NT2/D1 (cell line): ENCODE results near the gene KANSL3.

Experiments used
- YY1 ChIP-seq: IDR thresholded peaks from 2 replicates; pipeline ENCODE4 v1.6.1; 2011; ENCODE audit not compliant: insufficient read length, insufficient read depth
- ZNF274 ChIP-seq: IDR thresholded peaks from 2 replicates; pipeline ENCODE4 v1.6.1; 2011; ENCODE audit warnings: mild to moderate bottlenecking, low read depth, low read length

- TF ChIP-seq YY1 (no peak), ZNF274 (no peak)
Measured at GRCh38 chr2:96649342-96649741, 11.2 kb upstream of the KANSL3 start.
